Liver (tissue), 9 donors: Measurements from ENCODE around the gene NOCT. TPM values are rescaled to one million over a fixed set of nuclear protein-coding genes. Genes with fewer than 3 reads are reported as not detected.
"Not testable (repeated sequence)": the region's sequence is repeated elsewhere in the genome, so short reads cannot be mapped to it uniquely, and the experiment has no call there.

Experiments used
- DNase-seq: peaks from one replicate; pipeline ENCODE4 v3.0.0-alpha.2; 2017; ENCODE audit warnings: low spot score
- H3K27ac ChIP-seq, 2 donors: one replicate each; pipeline ENCODE4 v1.7.0; 2013; ENCODE audit warnings: inconsistent platforms in 2 of 2, low read length in 2 of 2, control low read depth in 1 of 2, low read depth in 1 of 2, mild to moderate bottlenecking in 1 of 2
- H3K27me3 ChIP-seq, 4 donors: one replicate each; pipeline versions ENCODE4 v1.6.1 to v1.7.0; 2013; ENCODE audit warnings: low read length in 3 of 4, inconsistent platforms in 1 of 4, mild to moderate bottlenecking in 1 of 4, moderate library complexity in 1 of 4; ENCODE audit not compliant: control insufficient read depth in 4 of 4, insufficient read depth in 4 of 4
- H3K36me3 ChIP-seq, 4 donors: one replicate each; pipeline versions ENCODE4 v1.6.1 to v1.7.0; 2013; ENCODE audit warnings: low read length in 3 of 4, mild to moderate bottlenecking in 3 of 4, low read depth in 1 of 4, moderate library complexity in 1 of 4; ENCODE audit not compliant: control insufficient read depth in 4 of 4, insufficient read depth in 3 of 4
- H3K4me1 ChIP-seq, 4 donors: one replicate each; pipeline versions ENCODE4 v1.6.1 to v1.7.0; 2013; ENCODE audit warnings: low read length in 3 of 4, mild to moderate bottlenecking in 3 of 4, moderate library complexity in 1 of 4; ENCODE audit not compliant: control insufficient read depth in 4 of 4, insufficient read depth in 4 of 4
- H3K4me3 ChIP-seq, 3 donors: one replicate each; pipeline versions ENCODE4 v1.6.1 to v1.7.0; 2013; ENCODE audit warnings: low read length in 3 of 3, control low read depth in 1 of 3, low read depth in 1 of 3, mild to moderate bottlenecking in 1 of 3
- H3K9ac ChIP-seq, 2 donors: one replicate each; pipeline ENCODE4 v1.7.0; 2013; ENCODE audit warnings: low read length in 2 of 2, mild to moderate bottlenecking in 2 of 2, moderate library complexity in 2 of 2, control low read depth in 1 of 2, low read depth in 1 of 2
- H3K9me3 ChIP-seq, 4 donors: one replicate each; pipeline versions ENCODE4 v1.6.1 to v1.7.0; 2013; ENCODE audit warnings: low read length in 3 of 4; ENCODE audit not compliant: control insufficient read depth in 4 of 4
- ATF3 ChIP-seq: IDR thresholded peaks from 2 replicates; pipeline ENCODE4 v1.6.1; 2016; ENCODE audit warnings: antibody characterized with exemption
- CTCF ChIP-seq: fragments of 150-350 bp; IDR thresholded peaks from 2 replicates; pipeline ENCODE4 v1.5.1; 2017; ENCODE audit warnings: improper control_type of control experiment, low read depth, low read length; ENCODE audit not compliant: missing input control
- EGR1 ChIP-seq, 2 donors: IDR thresholded peaks; 2 replicates each; pipeline ENCODE4 v1.6.1; 2016 to 2018; ENCODE audit warnings: antibody characterized with exemption in 2 of 2, low read depth in 2 of 2
- GABPA ChIP-seq, 2 donors: IDR thresholded peaks in 1 of 2; conservative IDR thresholded peaks in 1 of 2; 2 replicates each; pipeline ENCODE4 v1.6.1; 2016; ENCODE audit warnings: antibody characterized with exemption in 2 of 2, mild to moderate bottlenecking in 1 of 2, moderate library complexity in 1 of 2
- HNF4A ChIP-seq, 2 donors: conservative IDR thresholded peaks; 2 replicates each; pipeline ENCODE4 v1.6.1; 2016; ENCODE audit warnings: antibody characterized with exemption in 2 of 2, mild to moderate bottlenecking in 2 of 2
- HNF4G ChIP-seq: IDR thresholded peaks from 2 replicates; pipeline ENCODE4 v1.6.1; 2016; ENCODE audit warnings: antibody characterized with exemption
- MAX ChIP-seq: IDR thresholded peaks from 2 replicates; pipeline ENCODE4 v1.6.1; 2016; ENCODE audit warnings: antibody characterized with exemption
- NR2F2 ChIP-seq: IDR thresholded peaks from 2 replicates; pipeline ENCODE4 v1.6.1; 2016; ENCODE audit warnings: antibody characterized with exemption
- RAD21 ChIP-seq, 2 donors: IDR thresholded peaks; 2 replicates each; pipeline ENCODE4 v1.6.1; 2016; ENCODE audit warnings: antibody characterized with exemption in 2 of 2, mild to moderate bottlenecking in 2 of 2
- REST ChIP-seq: IDR thresholded peaks from 2 replicates; pipeline ENCODE4 v1.6.1; 2016; ENCODE audit warnings: antibody characterized with exemption, mild to moderate bottlenecking
- RXRA ChIP-seq, 2 donors: IDR thresholded peaks; 2 replicates each; pipeline ENCODE4 v1.6.1; 2017 to 2018; ENCODE audit warnings: antibody characterized with exemption in 2 of 2, mild to moderate bottlenecking in 1 of 2
- TAF1 ChIP-seq: conservative IDR thresholded peaks from 2 replicates; pipeline ENCODE4 v1.6.1; 2016; ENCODE audit warnings: antibody characterized with exemption, mild to moderate bottlenecking
- ZBTB33 ChIP-seq: IDR thresholded peaks from 2 replicates; pipeline ENCODE4 v1.6.1; 2016; ENCODE audit warnings: antibody characterized with exemption
- WGBS: extraction: QIAGEN DNeasy Blood & Tissue Kit; methylation state at CpG from one replicate; pipeline ENCODE4 v1.1.7; 2013; 5-methylcytosine and 5-hydroxymethylcytosine counted together
- polyA plus RNA-seq, 2 donors: library from polyadenylated mRNA; stranded (reverse) in 1 of 2; unstranded in 1 of 2; fragments of 200-250 nt in 1 of 2; fragments of >200 nt in 1 of 2; fragmentation: Nextera tagmentation in 1 of 2; extraction: Ambion mirVana in 1 of 2; gene quantifications; one replicate each; pipeline versions ENCODE4 v1.2.1 to v1.2.3, GENCODE V29; 2013 to 2015
- total RNA-seq, 2 donors: library from RNA; depleted of rRNA; stranded (reverse); fragments of >200 nt; gene quantifications; one replicate each; pipeline ENCODE4 v1.2.3, GENCODE V29; 2014
- donor health status: healthy.
- donor health status: healthy.
- donor health status: healthy.
- donor health status: healthy.
- donor health status: healthy.

The NOCT gene
- total and polyA plus RNA-seq, 4 donors = 2.8 to 11.9 (median 4.3) TPM

- 51% methylated on average over 6 of the region's 6 CpGs for WGBS
- H3K36me3 ChIP-seq, H3K27me3 ChIP-seq, H3K9me3 ChIP-seq, DNase-seq, H3K9ac ChIP-seq, H3K4me3 ChIP-seq: not testable (repeated sequence)
- Histone ChIP-seq H3K4me1 (peaks cover 2 to 19% (median 15%) of the 10 kb centered on the region in 4 donors), H3K27ac (peak overlapping the region; percentile 18 to 26)
- TF ChIP-seq RXRA (IDR thresholded peaks at IDR 0.05) = peak; percentile 28 to 54
- TF ChIP-seq HNF4A (conservative IDR thresholded peaks at IDR 0.05) = peak in 1 of 2 donors; percentile 8
Observed at GRCh38 chr4:139029866-139030363, 14.3 kb downstream of the NOCT start.

GRCh38 chr4:139030614-139031235 is 15.1 kb downstream of the NOCT start:
- peak; percentile 79 for DNase-seq
- Histone ChIP-seq H3K27ac (no peak overlapping the region), H3K9me3 (no peaks in the 10 kb centered on the region), H3K36me3 (no peaks in the 10 kb centered on the region), H3K9ac (no peak overlapping the region), H3K4me3 (no peak overlapping the region), H3K27me3 (no peaks in the 10 kb centered on the region), H3K4me1 (peaks cover 2 to 19% (median 15%) of the 10 kb centered on the region in 4 donors)
- TF ChIP-seq CTCF (peak; percentile 78), RAD21 (IDR thresholded peaks at IDR 0.05) (peak; percentile 97), NR2F2 (no peak)
- WGBS = 54% methylated on average over 14 of the region's 14 CpGs

GRCh38 chr4:139035650-139036049 is 20.1 kb downstream of the NOCT start:
- 87% methylated on average over 5 of the region's 5 CpGs for WGBS
- Histone ChIP-seq H3K4me1 (peaks cover 0 to 3% (median 0%) of the 10 kb centered on the region in 4 donors), H3K4me3 (no peak overlapping the region), H3K27ac (no peak overlapping the region), H3K9ac (no peak overlapping the region), H3K9me3 (no peaks in the 10 kb centered on the region), H3K36me3 (peaks cover 0 to 3% (median under 1%) of the 10 kb centered on the region in 4 donors), H3K27me3 (no peaks in the 10 kb centered on the region)
- no peak for DNase-seq
- no peak for TF ChIP-seq HNF4G
- TF ChIP-seq ZBTB33 = no peak
- TF ChIP-seq NR2F2 = no peak
- no peak for TF ChIP-seq MAX
- TF ChIP-seq RAD21 (IDR thresholded peaks at IDR 0.05) = no peak
- no peak for TF ChIP-seq EGR1 (IDR thresholded peaks at IDR 0.05; ENCODE audit: low read depth in 2 of 2)
- no peak for TF ChIP-seq GABPA (IDR thresholded peaks at IDR 0.05 in 1 of 2, conservative IDR thresholded peaks at IDR 0.05 in 1 of 2)
- TF ChIP-seq TAF1 = no peak
- no peak for TF ChIP-seq REST
- no peak for TF ChIP-seq ATF3
- no peak for TF ChIP-seq CTCF
